ENCODE results near the gene DNM1. TPM values are rescaled to one million over a fixed set of nuclear protein-coding genes. Genes with fewer than 3 reads are reported as not detected.

The DNM1 gene
- total RNA-seq (1 to 10 TPM in 2 of 5 experiments, under 1 TPM in 3; 0.24 to 2.0 (median 0.94) TPM), polyA plus RNA-seq (under 1 TPM in 1 of 2 donors, not detected in 1; 0.24 TPM), total RNA-seq (1.7 reads per million, percentile 7 among the genes with 10 or more reads in this experiment)

DNA sequence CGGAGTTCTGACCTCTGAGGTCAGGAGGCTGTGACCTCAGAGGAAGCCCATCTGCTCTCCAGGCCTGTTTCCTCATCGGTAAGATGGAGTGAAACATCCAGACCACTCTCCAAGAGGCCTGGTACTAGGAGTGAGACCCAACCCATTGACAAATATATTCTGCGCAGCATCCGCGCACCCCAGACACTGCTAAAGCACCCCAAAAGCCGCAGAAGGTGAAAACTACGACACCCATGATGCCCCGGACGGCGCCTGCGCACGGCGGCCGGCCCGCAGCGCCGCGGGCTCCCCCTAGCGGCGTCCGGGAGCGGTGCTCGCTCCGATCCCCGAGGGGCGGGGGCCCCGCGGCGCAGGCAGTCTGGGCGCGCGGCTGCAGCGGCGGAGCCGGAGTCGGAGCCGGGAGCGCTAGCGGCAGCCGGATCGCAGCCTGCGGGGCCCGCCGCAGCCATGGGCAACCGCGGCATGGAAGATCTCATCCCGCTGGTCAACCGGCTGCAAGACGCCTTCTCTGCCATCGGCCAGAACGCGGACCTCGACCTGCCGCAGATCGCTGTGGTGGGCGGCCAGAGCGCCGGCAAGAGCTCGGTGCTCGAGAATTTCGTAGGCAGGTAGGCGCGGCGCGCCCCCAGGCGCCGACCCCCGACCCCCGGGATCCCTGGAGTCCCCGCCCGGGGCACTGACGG is at the start of gene DNM1:
TSS of gene DNM1 (plus strand) at position 356 of the 683 bp plus-strand sequence. CDS start at position 448, 92 bp downstream.
- ATAC-seq = peak; percentile 99
- intact Hi-C loops (cut with micrococcal nuclease) = loop anchor here (1.0 to 5.0 kb wide), 7 partner anchors 12 to 254 kb away; partner anchors contain the start of genes BBLN (in 2 of the 2), CIZ1 (in 2 of the 2), ODF2 (in 1 of the 2) and SLC27A4 (in 1 of the 2)
- no peaks in the 10 kb centered on the region for H3K9me3 Mint-ChIP-seq
- H3K36me3 ChIP-seq (ENCODE audit: control insufficient read depth in 2 of 3, insufficient read depth in 3 of 3, low read length in 3 of 3) = no peaks in the 10 kb centered on the region
- peak within 1 kb of the TSS in 7 of 9 donors; percentile 3 to 84 (median 73) for H3K27ac Mint-ChIP-seq
- H3K4me1 ChIP-seq (ENCODE audit: control insufficient read depth in 2 of 2, insufficient read depth in 2 of 2, low read length in 2 of 2) = peaks cover 4 to 8% of the 10 kb centered on the region in 2 donors
- DNase-seq = peak; percentile 50 to 89 (median 80)
- peaks cover 0 to 5% of the 10 kb centered on the region in 2 donors for H3K27me3 ChIP-seq (ENCODE audit: control insufficient read depth in 2 of 2, insufficient read depth in 2 of 2, low read length in 2 of 2)
- ChIA-PET POLR2A (interaction anchor here (0.8 kb wide), 1 partner anchor 10 kb away, joined by 3 read pairs; no protein-coding TSS in a partner anchor), CTCF (no interaction called here)
- H3K4me1 Mint-ChIP-seq = peaks cover 6 to 14% (median 8%) of the 10 kb centered on the region in 7 donors
- H3K27me3 Mint-ChIP-seq = peaks cover 0 to 33% (median 6%) of the 10 kb centered on the region in 5 donors
- H3K4me3 Mint-ChIP-seq = peak within 1 kb of the TSS; percentile 63 to 83 (median 76)
- H3K9me3 ChIP-seq (ENCODE audit: control insufficient read depth in 2 of 3, low read length in 3 of 3) = no peaks in the 10 kb centered on the region
- peak within 1 kb of the TSS; percentile 51 for H3K4me3 ChIP-seq (ENCODE audit: low read length)
- H3K36me3 Mint-ChIP-seq = no peaks in the 10 kb centered on the region
- H3K27ac ChIP-seq (ENCODE audit: low read depth, low read length) = no peak within 1 kb of the TSS

DNA sequence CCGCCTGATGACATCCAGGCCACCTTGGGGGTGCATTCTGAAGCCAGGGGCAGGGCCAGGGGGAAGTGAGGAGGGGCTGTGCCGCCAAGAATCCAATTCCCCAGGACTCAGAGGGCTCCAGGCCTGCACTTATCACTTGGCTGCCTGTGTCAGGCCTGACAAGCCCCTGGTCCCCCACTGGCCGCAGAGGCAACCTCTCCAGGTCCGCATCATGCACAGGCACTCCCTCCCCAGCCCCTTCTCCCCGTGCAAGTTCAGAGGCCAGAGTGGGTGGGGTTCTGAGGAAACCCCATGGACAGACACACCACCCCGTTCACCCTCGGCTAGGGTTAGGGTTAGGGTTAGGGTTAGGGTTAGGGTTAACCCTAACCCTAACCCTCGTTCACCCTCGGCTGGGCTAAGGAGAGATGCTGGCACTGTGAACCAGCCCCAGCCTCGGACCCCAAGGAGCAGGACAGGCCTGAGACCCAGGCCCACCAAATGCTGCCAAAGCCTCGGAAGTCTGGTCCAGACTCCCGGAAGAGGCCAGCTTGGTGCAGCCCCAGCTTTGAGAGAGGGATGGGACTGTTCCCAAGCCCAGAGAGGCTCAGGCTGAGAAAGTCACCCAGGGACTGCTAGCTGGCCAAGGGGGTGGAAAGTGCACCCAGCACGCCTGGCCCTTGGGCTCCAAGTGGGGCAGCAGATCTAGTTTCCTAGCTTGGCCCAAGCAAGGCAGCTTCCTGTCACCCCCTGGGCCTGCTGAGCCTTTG is 49.1 kb upstream of the DNM1 start:
- Histone ChIP-seq H3K36me3 (ENCODE audit: control insufficient read depth in 2 of 3, insufficient read depth in 3 of 3, low read length in 3 of 3) (no peaks in the 10 kb centered on the region), H3K4me1 (ENCODE audit: control insufficient read depth in 2 of 2, insufficient read depth in 2 of 2, low read length in 2 of 2) (peaks cover 0 to under 1% of the 10 kb centered on the region in 2 donors), H3K27me3 (ENCODE audit: control insufficient read depth in 2 of 2, insufficient read depth in 2 of 2, low read length in 2 of 2) (no peaks in the 10 kb centered on the region), H3K27ac (ENCODE audit: low read depth, low read length) (no peak overlapping the region), H3K4me3 (ENCODE audit: low read length) (no peak overlapping the region), H3K9me3 (ENCODE audit: control insufficient read depth in 2 of 3, low read length in 3 of 3) (no peaks in the 10 kb centered on the region)
- no peaks in the 10 kb centered on the region for H3K36me3 Mint-ChIP-seq
- CTCF ChIA-PET = no interaction called here
- H3K27me3 Mint-ChIP-seq = peaks cover 0 to 4% (median 0%) of the 10 kb centered on the region in 5 donors
- H3K27ac Mint-ChIP-seq = no peak overlapping the region
- H3K4me1 Mint-ChIP-seq = peaks cover under 1 to 7% (median under 1%) of the 10 kb centered on the region in 7 donors
- POLR2A ChIA-PET = no interaction called here
- no peak overlapping the region for H3K4me3 Mint-ChIP-seq
- DNase-seq (no peak), ATAC-seq (no peak)
- peaks cover 0 to 2% (median 0%) of the 10 kb centered on the region in 11 donors for H3K9me3 Mint-ChIP-seq
- intact Hi-C loops (cut with micrococcal nuclease) = no loop called here

DNA sequence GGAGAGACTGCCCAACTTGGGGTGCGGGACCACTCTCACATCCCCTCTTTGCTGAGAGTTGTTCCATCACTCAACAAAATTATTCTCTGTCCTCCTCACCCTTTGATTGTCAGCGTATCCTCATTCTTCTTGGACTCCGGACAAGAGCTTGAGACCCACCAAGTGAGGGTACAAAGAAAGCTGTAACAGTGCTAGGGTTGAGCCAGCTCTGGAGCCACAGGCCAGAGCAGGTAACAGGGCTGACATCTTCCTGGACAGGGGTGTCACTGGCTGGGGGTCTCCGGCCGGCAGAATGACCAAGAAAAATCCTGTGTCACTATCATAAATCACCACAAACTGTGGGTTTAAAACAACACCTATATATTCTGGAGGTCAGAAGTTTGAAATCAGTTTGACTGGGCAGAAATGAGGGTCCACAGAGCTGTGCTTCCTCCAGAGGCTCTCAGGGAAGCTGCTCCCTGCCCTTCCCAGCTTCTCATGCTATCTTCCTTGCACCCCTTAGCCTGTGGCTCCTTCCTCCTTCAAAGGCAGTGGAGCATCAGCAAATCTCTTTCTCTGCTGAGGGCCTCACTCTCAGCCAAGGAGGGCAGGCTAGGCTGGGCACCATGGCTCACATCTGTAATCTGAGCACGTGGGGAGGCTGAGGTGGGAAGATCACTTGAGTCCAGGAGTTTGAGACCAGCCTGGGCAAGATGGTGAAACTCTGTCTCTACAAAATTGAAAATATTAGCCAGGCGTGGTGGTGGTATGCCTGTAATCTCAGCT is 47.3 kb upstream of the DNM1 start:
- Histone ChIP-seq H3K9me3 (ENCODE audit: control insufficient read depth in 2 of 3, low read length in 3 of 3) (no peaks in the 10 kb centered on the region), H3K27ac (ENCODE audit: low read depth, low read length) (no peak overlapping the region), H3K36me3 (ENCODE audit: control insufficient read depth in 2 of 3, insufficient read depth in 3 of 3, low read length in 3 of 3) (no peaks in the 10 kb centered on the region), H3K4me3 (ENCODE audit: low read length) (no peak overlapping the region), H3K27me3 (ENCODE audit: control insufficient read depth in 2 of 2, insufficient read depth in 2 of 2, low read length in 2 of 2) (no peaks in the 10 kb centered on the region), H3K4me1 (ENCODE audit: control insufficient read depth in 2 of 2, insufficient read depth in 2 of 2, low read length in 2 of 2) (peaks cover 5 to 6% of the 10 kb centered on the region in 2 donors)
- Mint-ChIP-seq H3K36me3 (no peaks in the 10 kb centered on the region), H3K27me3 (peaks cover 0 to 1% (median 0%) of the 10 kb centered on the region in 5 donors), H3K4me3 (no peak overlapping the region), H3K27ac (peak overlapping the region in 5 of 9 donors; percentile 19 to 55 (median 25)), H3K4me1 (peaks cover 2 to 10% (median 6%) of the 10 kb centered on the region in 7 donors), H3K9me3 (peaks cover 0 to 2% (median 0%) of the 10 kb centered on the region in 11 donors)
- intact Hi-C loops (cut with micrococcal nuclease) = loop anchor here in 1 of 2 donors (5.0 kb wide), 1 partner anchor 39 kb away; no protein-coding TSS in a partner anchor
- no peak for ATAC-seq
- POLR2A ChIA-PET = interaction anchor here (4.1 kb wide), 1 partner anchor 28 kb away, joined by 27 read pairs; the partner anchor contains the start of gene PTGES2
- CTCF ChIA-PET = no interaction called here
- DNase-seq = no peak

DNA sequence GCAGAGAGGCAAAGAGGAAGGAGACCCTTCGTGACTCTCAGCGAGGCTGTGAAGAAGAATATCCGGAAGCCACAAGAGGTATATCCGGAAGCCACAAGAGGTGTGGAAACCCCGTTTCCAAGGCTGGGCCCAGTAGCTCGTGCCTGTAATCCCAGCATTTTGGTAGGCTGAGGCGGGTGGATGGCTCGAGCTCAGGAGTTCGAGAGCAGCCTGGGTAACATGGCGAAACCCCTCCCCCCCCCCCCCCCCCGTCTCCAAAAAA is 43.7 kb upstream of the DNM1 start:
- Mint-ChIP-seq H3K4me3 (peak overlapping the region; percentile 76 to 90 (median 82)), H3K4me1 (peaks cover 0 to 28% (median 21%) of the 10 kb centered on the region in 7 donors), H3K27me3 (no peaks in the 10 kb centered on the region), H3K9me3 (no peaks in the 10 kb centered on the region), H3K36me3 (peaks cover 0 to 9% (median 6%) of the 10 kb centered on the region in 5 donors), H3K27ac (peak overlapping the region; percentile 84 to 95 (median 93))
- ChIA-PET CTCF (interaction anchor here (0.7 kb wide), 1 partner anchor 36 kb away, joined by 3 read pairs; no protein-coding TSS in a partner anchor), POLR2A (interaction anchor here (0.7 to 4.1 kb wide), 12 partner anchors 17 to 394 kb away, joined by 3 to 27 read pairs (median 4); partner anchors contain the start of genes CIZ1, GOLGA2, PTGES2 and SWI5)
- H3K9me3 ChIP-seq (ENCODE audit: control insufficient read depth in 2 of 3, low read length in 3 of 3) = no peaks in the 10 kb centered on the region
- DNase-seq (peak in 8 of 9 donors; percentile 36 to 78 (median 62)), ATAC-seq (peak; percentile 54)
- H3K4me1 ChIP-seq (ENCODE audit: control insufficient read depth in 2 of 2, insufficient read depth in 2 of 2, low read length in 2 of 2) = peaks cover 11 to 12% of the 10 kb centered on the region in 2 donors
- peak overlapping the region; percentile 78 for H3K4me3 ChIP-seq (ENCODE audit: low read length)
- peak overlapping the region; percentile 78 for H3K27ac ChIP-seq (ENCODE audit: low read depth, low read length)
- H3K36me3 ChIP-seq (ENCODE audit: control insufficient read depth in 2 of 3, insufficient read depth in 3 of 3, low read length in 3 of 3) = peaks cover 0 to 18% (median 0%) of the 10 kb centered on the region in 3 experiments
- intact Hi-C loops (cut with micrococcal nuclease) = loop anchor here in 1 of 2 donors (5.0 kb wide), 1 partner anchor 42 kb away; no protein-coding TSS in a partner anchor
- no peaks in the 10 kb centered on the region for H3K27me3 ChIP-seq (ENCODE audit: control insufficient read depth in 2 of 2, insufficient read depth in 2 of 2, low read length in 2 of 2)

DNA sequence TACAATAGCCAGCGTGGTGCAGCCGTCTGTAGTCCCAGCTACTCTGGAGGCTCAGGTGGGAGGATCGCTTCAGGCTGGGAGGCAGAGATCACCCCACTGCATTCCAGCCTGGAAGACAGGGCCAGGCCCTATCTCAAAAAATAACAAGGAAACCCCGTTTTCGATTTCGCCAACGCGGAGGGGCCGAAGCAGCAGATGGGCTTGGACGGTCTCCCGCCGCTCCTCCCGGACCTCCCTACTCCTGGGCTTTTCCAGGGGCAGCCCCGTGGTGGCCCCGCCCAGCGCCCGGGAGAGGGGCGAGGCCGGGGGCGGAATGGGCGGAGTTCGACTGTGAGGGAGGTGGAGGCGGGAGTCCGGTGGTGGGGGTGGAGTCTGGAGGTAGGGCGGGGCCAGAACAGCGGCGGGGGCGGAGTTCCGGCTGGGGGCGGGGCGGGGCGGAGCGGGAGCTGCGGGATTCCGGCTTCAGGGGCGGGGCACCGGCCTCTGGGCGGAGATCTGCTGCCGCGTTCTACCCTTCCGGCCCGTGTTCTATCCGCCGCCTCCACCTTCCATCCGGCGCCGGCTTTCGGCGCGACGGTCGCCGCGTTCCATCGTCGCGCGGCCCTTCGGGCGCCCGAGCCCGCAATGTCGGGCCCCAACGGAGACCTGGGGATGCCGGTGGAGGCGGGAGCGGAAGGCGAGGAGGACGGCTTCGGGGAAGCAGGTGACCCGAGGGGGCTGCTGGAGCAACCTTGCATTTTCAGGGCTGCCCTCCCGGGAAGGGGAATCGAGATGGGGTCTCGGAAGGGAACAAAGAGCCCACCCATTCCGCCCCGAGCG is 43.2 kb upstream of the DNM1 start, which contains the start of gene BBLN:
TSS of gene BBLN (plus strand) at position 482 of the 819 bp plus-strand sequence. CDS start at position 625, 143 bp downstream.
- Mint-ChIP-seq H3K27ac (peak within 1 kb of the TSS; percentile 84 to 95 (median 93)), H3K9me3 (no peaks in the 10 kb centered on the region), H3K36me3 (peaks cover 0 to 11% (median 6%) of the 10 kb centered on the region in 5 donors), H3K27me3 (no peaks in the 10 kb centered on the region), H3K4me1 (peaks cover 0 to 28% (median 21%) of the 10 kb centered on the region in 7 donors), H3K4me3 (peak within 1 kb of the TSS; percentile 79 to 90 (median 82))
- no peaks in the 10 kb centered on the region for H3K27me3 ChIP-seq (ENCODE audit: control insufficient read depth in 2 of 2, insufficient read depth in 2 of 2, low read length in 2 of 2)
- CTCF ChIA-PET = interaction anchor here (0.7 to 0.8 kb wide), 2 partner anchors 31 to 35 kb away, joined by 3 read pairs; no protein-coding TSS in a partner anchor
- H3K36me3 ChIP-seq (ENCODE audit: control insufficient read depth in 2 of 3, insufficient read depth in 3 of 3, low read length in 3 of 3) = peaks cover 0 to 23% (median 0%) of the 10 kb centered on the region in 3 experiments
- H3K9me3 ChIP-seq (ENCODE audit: control insufficient read depth in 2 of 3, low read length in 3 of 3) = no peaks in the 10 kb centered on the region
- intact Hi-C loops (cut with micrococcal nuclease) = loop anchor here (1.0 to 5.0 kb wide), 13 partner anchors 31 to 709 kb away; partner anchors contain the start of genes CIZ1 (in 2 of the 2), DNM1 (in 2 of the 2), COQ4 (in 1 of the 2) and GOLGA2 (in 1 of the 2)
- peak within 1 kb of the TSS; percentile 97 for H3K4me3 ChIP-seq (ENCODE audit: low read length)
- peaks cover 11 to 12% of the 10 kb centered on the region in 2 donors for H3K4me1 ChIP-seq (ENCODE audit: control insufficient read depth in 2 of 2, insufficient read depth in 2 of 2, low read length in 2 of 2)
- ATAC-seq (peak; percentile 94), DNase-seq (peak; percentile 78 to 94 (median 87))
- H3K27ac ChIP-seq (ENCODE audit: low read depth, low read length) = peak within 1 kb of the TSS; percentile 78
- POLR2A ChIA-PET = interaction anchor here (0.7 to 4.1 kb wide), 13 partner anchors 17 to 393 kb away, joined by 3 to 27 read pairs (median 4); partner anchors contain the start of genes CIZ1, GOLGA2, PTGES2 and SWI5

Measured in naive thymus-derived CD4-positive, alpha-beta T cell (primary cell).